Non-pigmented ciliary epithelial cell (primary cell): ENCODE results near the gene ABCF1.
A peak's percentile ranks its signal among the peaks of the same experiment; 100 is the strongest.
"Not testable (repeated sequence)": the region's sequence is repeated elsewhere in the genome, so short reads cannot be mapped to it uniquely, and the experiment has no call there.

Experiments used
- DNase-seq: peaks from one replicate; pipeline ENCODE4 v3.0.0-alpha.2; 2010; ENCODE audit warnings: low read depth

ABCF1 gene

GRCh38 chr6:30571075-30571761 is at the start of gene ABCF1:
Gene ABCF1 (plus strand): TSS chr6:30571442. CDS start chr6:30571488, 46 bp downstream.
- peak; percentile 82 for DNase-seq

GRCh38 chr6:30521952-30522351 is 49.3 kb upstream of the ABCF1 start:
- DNase-seq = not testable (repeated sequence)

GRCh38 chr6:30526444-30526843 is 44.8 kb upstream of the ABCF1 start:
- DNase-seq = not testable (repeated sequence)

- not testable (repeated sequence) for DNase-seq
These were observed 41.8 kb upstream of the ABCF1 start for GRCh38 chr6:30529349-30529875.

GRCh38 chr6:30530014-30530413 is 41.2 kb upstream of the ABCF1 start:
- no peak for DNase-seq

GRCh38 chr6:30533460-30534294 is 37.6 kb upstream of the ABCF1 start:
- no peak for DNase-seq

GRCh38 chr6:30537931-30538330 is 33.3 kb upstream of the ABCF1 start:
- no peak for DNase-seq

- no peak for DNase-seq
These were observed 29.5 kb upstream of the ABCF1 start for GRCh38 chr6:30541515-30542403.

GRCh38 chr6:30542404-30542725 is 28.9 kb upstream of the ABCF1 start:
- no peak for DNase-seq

GRCh38 chr6:30542915-30543314 is 28.3 kb upstream of the ABCF1 start:
- DNase-seq = no peak

- no peak for DNase-seq
These were observed 27.4 kb upstream of the ABCF1 start for GRCh38 chr6:30543821-30544220.

GRCh38 chr6:30544666-30545272 is 26.5 kb upstream of the ABCF1 start:
- no peak for DNase-seq

GRCh38 chr6:30547454-30547853 is 23.8 kb upstream of the ABCF1 start:
- no peak for DNase-seq

GRCh38 chr6:30548375-30548774 is 22.9 kb upstream of the ABCF1 start:
- DNase-seq = no peak

GRCh38 chr6:30554404-30554803 is 16.8 kb upstream of the ABCF1 start:
- DNase-seq = no peak

GRCh38 chr6:30554962-30555815 is 16.1 kb upstream of the ABCF1 start:
- DNase-seq = no peak

GRCh38 chr6:30555816-30556065 is 15.5 kb upstream of the ABCF1 start:
- no peak for DNase-seq

GRCh38 chr6:30556066-30556905 is 15.0 kb upstream of the ABCF1 start, which contains the start of gene GNL1:
Gene GNL1 (minus strand): TSS chr6:30556489. CDS start chr6:30556203, 286 bp downstream.
- no peak for DNase-seq

GRCh38 chr6:30556906-30557682 is 14.1 kb upstream of the ABCF1 start, which contains the start of gene PRR3:
Gene PRR3 (plus strand): TSS chr6:30557295. CDS start chr6:30557345, 50 bp downstream.
- DNase-seq = no peak
